HEK293T (cell line): ENCODE data around the gene XIRP2.

Experiments used
- BHLHE40 ChIP-seq: fragments of 450-650 bp; IDR thresholded peaks from 2 replicates; pipeline ENCODE4 v1.6.1; 2016; ENCODE audit warnings: mild to moderate bottlenecking, moderate library complexity, borderline replicate concordance
- CTBP1 ChIP-seq: fragments of 450-650 bp; IDR thresholded peaks from 2 replicates; pipeline ENCODE4 v1.6.1; 2016; ENCODE audit warnings: borderline replicate concordance
- ELF4 ChIP-seq: fragments of 450-650 bp; IDR thresholded peaks from 2 replicates; pipeline ENCODE4 v1.6.1; 2017; ENCODE audit warnings: antibody characterized with exemption
- FOXA1 ChIP-seq: fragments of 450-650 bp; IDR thresholded peaks from 2 replicates; pipeline ENCODE4 v1.6.1; 2016; ENCODE audit warnings: mild to moderate bottlenecking
- FOXM1 ChIP-seq: fragments of 450-650 bp; IDR thresholded peaks from 2 replicates; pipeline ENCODE4 v1.6.1; 2017; ENCODE audit warnings: mild to moderate bottlenecking, borderline replicate concordance
- LEF1 ChIP-seq: fragments of 450-650 bp; IDR thresholded peaks from 2 replicates; pipeline ENCODE4 v1.6.1; 2017; ENCODE audit warnings: mild to moderate bottlenecking, borderline replicate concordance
- SP1 ChIP-seq: fragments of 450-650 bp; IDR thresholded peaks from 2 replicates; pipeline ENCODE4 v1.6.1; 2017
- SUZ12 ChIP-seq: fragments of 450-650 bp; IDR thresholded peaks from 2 replicates; pipeline ENCODE4 v1.6.1; 2016; ENCODE audit warnings: mild to moderate bottlenecking
- TARDBP ChIP-seq: fragments of 450-650 bp; IDR thresholded peaks from 2 replicates; pipeline ENCODE4 v1.6.1; 2016
- ZNF384 ChIP-seq: fragments of 450-650 bp; IDR thresholded peaks from 2 replicates; pipeline ENCODE4 v1.6.1; 2016

- TF ChIP-seq BHLHE40, result no peak
- no peak for TF ChIP-seq ZNF384
- no peak for TF ChIP-seq FOXM1
- no peak for TF ChIP-seq SP1
- no peak for TF ChIP-seq TARDBP
- no peak for TF ChIP-seq SUZ12
- TF ChIP-seq ELF4, result no peak
- no peak for TF ChIP-seq FOXA1
- TF ChIP-seq LEF1, result no peak
- no peak for TF ChIP-seq CTBP1
Measured at GRCh38 chr2:167181688-167182087, 293.4 kb downstream of the XIRP2 start.
